ENCODE measurements around the gene SLC6A13.

DNA sequence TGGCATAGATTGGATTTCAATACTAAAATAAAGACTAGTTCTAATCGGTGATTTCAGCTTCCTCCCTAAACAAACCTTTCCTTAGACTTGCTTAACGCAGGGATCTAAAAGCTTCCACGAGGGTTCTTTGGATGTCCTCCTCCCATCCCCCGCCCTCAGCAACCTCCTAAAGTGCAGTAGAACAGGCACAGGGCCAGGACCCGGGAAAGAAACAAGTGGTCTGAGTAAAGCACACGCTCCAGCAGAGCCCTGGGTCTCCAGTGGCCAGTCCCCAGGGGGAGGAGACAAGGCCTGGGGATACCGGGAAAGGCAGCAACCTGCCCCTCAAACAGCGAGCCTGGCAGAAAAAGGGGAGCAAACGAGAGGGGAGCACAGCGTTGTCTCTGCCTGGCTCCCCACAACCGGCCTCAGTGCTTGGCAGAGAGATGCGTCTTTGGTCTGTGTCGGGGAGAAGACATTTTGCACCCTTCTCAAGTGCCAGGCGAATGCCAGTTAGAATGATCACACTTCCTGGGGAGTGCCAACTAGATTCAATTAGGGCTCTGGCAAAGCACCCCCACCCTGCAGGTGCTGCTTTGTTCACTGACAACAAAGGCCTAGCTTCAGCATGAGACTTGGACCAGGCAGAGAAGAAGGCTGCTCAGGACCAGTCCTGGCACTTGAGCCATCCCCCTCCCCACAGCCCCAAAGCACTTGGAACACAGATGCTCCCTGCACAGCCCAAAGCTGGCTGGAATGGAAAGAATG, 31.5 kb downstream of the SLC6A13 start:
- TF ChIP-seq EZH2 (IDR thresholded peaks at IDR 0.05; ENCODE audit: low read depth), result no peak
- TF ChIP-seq, protein P1, sequence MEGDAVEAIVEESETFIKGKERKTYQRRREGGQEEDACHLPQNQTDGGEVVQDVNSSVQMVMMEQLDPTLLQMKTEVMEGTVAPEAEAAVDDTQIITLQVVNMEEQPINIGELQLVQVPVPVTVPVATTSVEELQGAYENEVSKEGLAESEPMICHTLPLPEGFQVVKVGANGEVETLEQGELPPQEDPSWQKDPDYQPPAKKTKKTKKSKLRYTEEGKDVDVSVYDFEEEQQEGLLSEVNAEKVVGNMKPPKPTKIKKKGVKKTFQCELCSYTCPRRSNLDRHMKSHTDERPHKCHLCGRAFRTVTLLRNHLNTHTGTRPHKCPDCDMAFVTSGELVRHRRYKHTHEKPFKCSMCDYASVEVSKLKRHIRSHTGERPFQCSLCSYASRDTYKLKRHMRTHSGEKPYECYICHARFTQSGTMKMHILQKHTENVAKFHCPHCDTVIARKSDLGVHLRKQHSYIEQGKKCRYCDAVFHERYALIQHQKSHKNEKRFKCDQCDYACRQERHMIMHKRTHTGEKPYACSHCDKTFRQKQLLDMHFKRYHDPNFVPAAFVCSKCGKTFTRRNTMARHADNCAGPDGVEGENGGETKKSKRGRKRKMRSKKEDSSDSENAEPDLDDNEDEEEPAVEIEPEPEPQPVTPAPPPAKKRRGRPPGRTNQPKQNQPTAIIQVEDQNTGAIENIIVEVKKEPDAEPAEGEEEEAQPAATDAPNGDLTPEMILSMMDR (conservative IDR thresholded peaks at IDR 0.05), result no peak

All from PC-9 (cell line).